ENCODE data around the gene DHX29.

DNA sequence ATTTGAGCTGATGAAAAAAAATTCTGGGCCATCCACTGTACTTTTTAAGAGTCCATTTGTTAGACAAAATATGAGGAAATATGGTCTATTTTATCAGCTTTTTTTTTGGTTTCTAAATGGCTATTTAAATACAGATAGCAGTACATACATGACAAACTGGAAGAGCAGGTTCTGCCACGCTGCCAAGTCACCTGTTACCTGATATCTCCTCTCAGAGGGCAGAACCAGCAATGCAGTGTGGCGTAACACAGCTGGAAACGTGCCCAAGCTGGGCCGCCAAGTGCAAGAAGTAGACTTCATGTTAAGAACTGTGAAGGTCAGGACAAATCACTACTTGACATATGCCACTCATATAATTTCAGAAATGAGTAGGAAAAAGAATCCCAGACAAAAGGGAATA is 88.5 kb downstream of the DHX29 start:
- TF ChIP-seq, protein P1, sequence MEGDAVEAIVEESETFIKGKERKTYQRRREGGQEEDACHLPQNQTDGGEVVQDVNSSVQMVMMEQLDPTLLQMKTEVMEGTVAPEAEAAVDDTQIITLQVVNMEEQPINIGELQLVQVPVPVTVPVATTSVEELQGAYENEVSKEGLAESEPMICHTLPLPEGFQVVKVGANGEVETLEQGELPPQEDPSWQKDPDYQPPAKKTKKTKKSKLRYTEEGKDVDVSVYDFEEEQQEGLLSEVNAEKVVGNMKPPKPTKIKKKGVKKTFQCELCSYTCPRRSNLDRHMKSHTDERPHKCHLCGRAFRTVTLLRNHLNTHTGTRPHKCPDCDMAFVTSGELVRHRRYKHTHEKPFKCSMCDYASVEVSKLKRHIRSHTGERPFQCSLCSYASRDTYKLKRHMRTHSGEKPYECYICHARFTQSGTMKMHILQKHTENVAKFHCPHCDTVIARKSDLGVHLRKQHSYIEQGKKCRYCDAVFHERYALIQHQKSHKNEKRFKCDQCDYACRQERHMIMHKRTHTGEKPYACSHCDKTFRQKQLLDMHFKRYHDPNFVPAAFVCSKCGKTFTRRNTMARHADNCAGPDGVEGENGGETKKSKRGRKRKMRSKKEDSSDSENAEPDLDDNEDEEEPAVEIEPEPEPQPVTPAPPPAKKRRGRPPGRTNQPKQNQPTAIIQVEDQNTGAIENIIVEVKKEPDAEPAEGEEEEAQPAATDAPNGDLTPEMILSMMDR (IDR thresholded peaks at IDR 0.05), result no peak
- TF ChIP-seq POLR2A (IDR thresholded peaks at IDR 0.05), result no peak

Measured in testis (tissue), 2 donors.